OCI-LY3 (cell line): Measurements from ENCODE around the gene CYP4A22.
"Not testable (repeated sequence)": the region's sequence is repeated elsewhere in the genome, so short reads cannot be mapped to it uniquely, and the experiment has no call there.

Experiments used
- H2AFZ ChIP-seq: fragments of 200-600, 300-600 bp; shearing (Covaris generic); 2 replicates; pipeline ENCODE4 v1.6.0; 2014; ENCODE audit warnings: antibody characterized with exemption, low read depth, low read length
- H3K27ac ChIP-seq: fragments of 200-600, 300-600 bp; sonication (generic); 2 replicates; pipeline ENCODE4 v1.5.1; 2014; ENCODE audit warnings: mild to moderate bottlenecking, low read length, moderate library complexity, mixed read lengths
- H3K27me3 ChIP-seq: fragments of 200-600, 300-600 bp; sonication (generic); 2 replicates; pipeline ENCODE4 v1.6.1; 2014; ENCODE audit warnings: low read depth, low read length, mixed read lengths
- H3K36me3 ChIP-seq: fragments of 200-600, 300-600 bp; sonication (generic); replicated peaks from 2 replicates; pipeline ENCODE3; 2014; ENCODE audit warnings: low read depth, low read length, mixed read lengths
- H3K4me1 ChIP-seq: fragments of 300-600, 200-600 bp; sonication (generic); 2 replicates; pipeline ENCODE4 v1.6.1; 2014; ENCODE audit warnings: low read length, mixed read lengths
- H3K4me2 ChIP-seq: fragments of 200-600, 300-600 bp; sonication (generic); 2 replicates; pipeline ENCODE4 v1.6.1; 2014; ENCODE audit warnings: low read length, mixed read lengths
- H3K4me3 ChIP-seq: fragments of 300-600, 200-600 bp; sonication (generic); 2 replicates; pipeline ENCODE4 v1.5.1; 2014; ENCODE audit warnings: antibody characterized with exemption, mild to moderate bottlenecking, low read length, moderate library complexity
- H3K79me2 ChIP-seq: fragments of 300-600, 200-600 bp; shearing (Covaris generic); 2 replicates; pipeline ENCODE4 v1.6.1; 2014; ENCODE audit warnings: mild to moderate bottlenecking, low read length, mixed read lengths
- H3K9ac ChIP-seq: fragments of 300-600, 200-600 bp; shearing (Covaris generic); 2 replicates; pipeline ENCODE4 v1.6.0; 2014; ENCODE audit warnings: mild to moderate bottlenecking, low read length, moderate library complexity
- H3K9me3 ChIP-seq: fragments of 200-600, 300-600 bp; shearing (Covaris generic); 2 replicates; pipeline ENCODE4 v1.6.1; 2014; ENCODE audit warnings: low read length, mixed read lengths; ENCODE audit not compliant: insufficient read depth
- H4K20me1 ChIP-seq: fragments of 200-600, 300-600 bp; sonication (generic); 2 replicates; pipeline ENCODE4 v1.6.1; 2016; ENCODE audit warnings: low read length, mixed read lengths; ENCODE audit not compliant: insufficient read depth
- EZH2phosphoT487 ChIP-seq: fragments of 200-600 bp; shearing (Covaris generic); IDR thresholded peaks from 2 replicates; pipeline ENCODE4 v1.6.1; 2018; ENCODE audit warnings: antibody characterized with exemption, mixed run types, low read depth
- TF ChIP-seq, protein P1 (sequence below): fragments of 200-600, 300-600 bp; sonication (generic); IDR thresholded peaks from 2 replicates; pipeline ENCODE4 v1.5.1; 2014; ENCODE audit warnings: antibody characterized with exemption, low read length, low read depth

Gene CYP4A22, protein sequence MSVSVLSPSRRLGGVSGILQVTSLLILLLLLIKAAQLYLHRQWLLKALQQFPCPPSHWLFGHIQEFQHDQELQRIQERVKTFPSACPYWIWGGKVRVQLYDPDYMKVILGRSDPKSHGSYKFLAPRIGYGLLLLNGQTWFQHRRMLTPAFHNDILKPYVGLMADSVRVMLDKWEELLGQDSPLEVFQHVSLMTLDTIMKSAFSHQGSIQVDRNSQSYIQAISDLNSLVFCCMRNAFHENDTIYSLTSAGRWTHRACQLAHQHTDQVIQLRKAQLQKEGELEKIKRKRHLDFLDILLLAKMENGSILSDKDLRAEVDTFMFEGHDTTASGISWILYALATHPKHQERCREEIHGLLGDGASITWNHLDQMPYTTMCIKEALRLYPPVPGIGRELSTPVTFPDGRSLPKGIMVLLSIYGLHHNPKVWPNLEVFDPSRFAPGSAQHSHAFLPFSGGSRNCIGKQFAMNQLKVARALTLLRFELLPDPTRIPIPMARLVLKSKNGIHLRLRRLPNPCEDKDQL

DNA sequence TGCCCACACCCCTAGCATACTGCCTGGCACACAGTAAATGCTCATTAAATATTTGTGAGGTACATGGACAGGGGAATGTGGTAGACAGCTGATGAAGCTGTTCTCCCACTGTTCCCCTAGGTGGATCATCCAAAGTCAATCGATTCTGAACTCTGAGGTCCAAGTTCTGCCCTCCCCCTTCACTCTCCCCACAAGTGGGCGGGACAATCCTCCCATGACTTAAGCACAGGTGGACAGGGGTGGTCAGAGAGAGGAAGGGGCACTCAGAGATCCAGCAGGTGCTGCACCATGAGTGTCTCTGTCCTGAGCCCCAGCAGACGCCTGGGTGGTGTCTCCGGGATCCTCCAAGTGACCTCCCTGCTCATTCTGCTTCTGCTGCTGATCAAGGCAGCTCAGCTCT lies at the start of gene CYP4A22:
CYP4A22 (plus strand) TSS at position 244 of the 400 bp plus-strand sequence; CDS start at position 289, 45 bp downstream.
- H3K27me3 ChIP-seq = no peaks in the 10 kb centered on the region
- no peaks in the 10 kb centered on the region for H3K4me1 ChIP-seq
- no peak within 1 kb of the TSS for H3K27ac ChIP-seq
- no peak for TF ChIP-seq EZH2phosphoT487
- TF ChIP-seq, protein P1, sequence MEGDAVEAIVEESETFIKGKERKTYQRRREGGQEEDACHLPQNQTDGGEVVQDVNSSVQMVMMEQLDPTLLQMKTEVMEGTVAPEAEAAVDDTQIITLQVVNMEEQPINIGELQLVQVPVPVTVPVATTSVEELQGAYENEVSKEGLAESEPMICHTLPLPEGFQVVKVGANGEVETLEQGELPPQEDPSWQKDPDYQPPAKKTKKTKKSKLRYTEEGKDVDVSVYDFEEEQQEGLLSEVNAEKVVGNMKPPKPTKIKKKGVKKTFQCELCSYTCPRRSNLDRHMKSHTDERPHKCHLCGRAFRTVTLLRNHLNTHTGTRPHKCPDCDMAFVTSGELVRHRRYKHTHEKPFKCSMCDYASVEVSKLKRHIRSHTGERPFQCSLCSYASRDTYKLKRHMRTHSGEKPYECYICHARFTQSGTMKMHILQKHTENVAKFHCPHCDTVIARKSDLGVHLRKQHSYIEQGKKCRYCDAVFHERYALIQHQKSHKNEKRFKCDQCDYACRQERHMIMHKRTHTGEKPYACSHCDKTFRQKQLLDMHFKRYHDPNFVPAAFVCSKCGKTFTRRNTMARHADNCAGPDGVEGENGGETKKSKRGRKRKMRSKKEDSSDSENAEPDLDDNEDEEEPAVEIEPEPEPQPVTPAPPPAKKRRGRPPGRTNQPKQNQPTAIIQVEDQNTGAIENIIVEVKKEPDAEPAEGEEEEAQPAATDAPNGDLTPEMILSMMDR = no peak
- H3K79me2 ChIP-seq = no peaks in the 10 kb centered on the region
- no peak within 1 kb of the TSS for H3K4me3 ChIP-seq
- no peak within 1 kb of the TSS for H2AFZ ChIP-seq
- no peak within 1 kb of the TSS for H3K4me2 ChIP-seq
- H3K9ac ChIP-seq = no peak within 1 kb of the TSS
- H3K9me3 ChIP-seq = no peaks in the 10 kb centered on the region
- no peaks in the 10 kb centered on the region for H3K36me3 ChIP-seq
- H4K20me1 ChIP-seq = no peaks in the 10 kb centered on the region

DNA sequence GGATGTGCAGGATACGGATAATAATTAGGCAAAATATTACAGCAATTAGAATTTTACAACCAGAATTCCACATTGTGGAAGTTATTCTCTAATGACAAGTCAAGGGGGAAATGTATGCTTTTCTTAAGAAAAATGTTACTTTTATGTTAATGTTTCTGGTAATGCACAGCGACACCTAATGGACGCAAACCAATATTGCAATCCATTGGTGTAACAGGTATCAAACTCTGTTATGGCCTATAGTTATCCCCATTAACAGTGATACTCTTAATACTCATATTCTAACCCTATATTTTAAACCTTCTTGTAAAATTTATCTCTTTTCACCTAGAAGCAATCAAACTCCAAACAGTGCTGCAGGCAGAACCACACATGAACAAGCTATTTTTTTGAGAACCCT lies 47.9 kb upstream of the CYP4A22 start:
- not testable (repeated sequence) for H4K20me1 ChIP-seq, H2AFZ ChIP-seq, H3K4me2 ChIP-seq, H3K27me3 ChIP-seq, H3K79me2 ChIP-seq, H3K4me3 ChIP-seq, H3K27ac ChIP-seq, H3K9me3 ChIP-seq, H3K4me1 ChIP-seq, H3K36me3 ChIP-seq, H3K9ac ChIP-seq
- TF ChIP-seq, protein P1 = peak; percentile 17; the same call in 1 of the 2 replicates

DNA sequence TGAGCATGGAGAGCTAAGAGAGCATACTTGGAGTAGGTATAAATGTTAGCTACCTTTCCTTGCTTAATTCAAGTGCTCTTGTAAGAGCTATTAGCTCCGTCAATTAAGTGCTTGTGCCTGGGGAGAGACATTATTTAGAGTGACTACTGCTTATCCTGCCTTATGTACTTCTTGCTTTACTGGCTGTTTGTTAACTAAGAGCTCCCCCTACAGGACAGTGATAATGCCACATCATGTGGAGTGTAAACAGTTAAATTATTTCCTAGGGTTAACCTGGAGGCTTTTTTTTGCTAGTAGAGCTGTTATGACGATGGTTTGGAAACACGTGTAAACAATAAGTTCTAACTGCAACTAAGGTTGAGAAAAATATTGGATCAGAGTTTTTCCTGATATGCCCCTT lies 45.8 kb upstream of the CYP4A22 start:
- not testable (repeated sequence) for H3K27me3 ChIP-seq, H3K4me2 ChIP-seq, H3K27ac ChIP-seq, H4K20me1 ChIP-seq, H3K36me3 ChIP-seq, H3K4me3 ChIP-seq, H3K79me2 ChIP-seq, H3K4me1 ChIP-seq, H3K9ac ChIP-seq, H2AFZ ChIP-seq, H3K9me3 ChIP-seq
- TF ChIP-seq, protein P1 = 0 out of 2 replicates have a peak, but pooled peaks have one; percentile 22

DNA sequence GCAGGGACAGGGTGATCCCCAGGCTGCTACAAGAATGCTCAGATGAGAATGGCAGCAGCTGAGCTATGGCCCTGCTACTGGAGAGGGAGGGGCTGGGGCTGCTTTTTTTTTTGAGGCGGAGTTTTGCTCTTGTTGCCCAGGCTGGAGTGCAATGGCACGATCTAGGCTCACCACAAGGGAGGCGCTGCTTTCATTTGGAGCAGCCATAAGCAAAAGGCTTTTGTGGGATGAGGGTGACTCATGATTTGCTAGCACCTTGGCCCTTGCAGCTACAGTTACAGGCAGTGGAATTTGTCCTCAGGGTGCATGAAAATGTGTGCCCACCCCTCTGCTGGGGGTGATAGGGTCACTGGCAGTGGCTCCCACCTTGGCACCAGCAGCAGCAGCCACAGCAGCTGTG lies 32.4 kb upstream of the CYP4A22 start:
- no peaks in the 10 kb centered on the region for H4K20me1 ChIP-seq
- no peak overlapping the region for H3K4me3 ChIP-seq
- H3K36me3 ChIP-seq = no peaks in the 10 kb centered on the region
- H3K9me3 ChIP-seq = no peaks in the 10 kb centered on the region
- H3K4me1 ChIP-seq = no peaks in the 10 kb centered on the region
- no peak overlapping the region for H3K9ac ChIP-seq
- no peaks in the 10 kb centered on the region for H3K79me2 ChIP-seq
- no peak overlapping the region for H3K4me2 ChIP-seq
- no peak overlapping the region for H3K27ac ChIP-seq
- H3K27me3 ChIP-seq = no peaks in the 10 kb centered on the region
- TF ChIP-seq, protein P1 = no peak
- TF ChIP-seq EZH2phosphoT487 = no peak
- no peak overlapping the region for H2AFZ ChIP-seq
